Esophagus mucosa (tissue), 1 donor: ENCODE results near the gene ANO3. TPM values are rescaled to one million over a fixed set of nuclear protein-coding genes. Genes with fewer than 3 reads are reported as not detected.
A peak's percentile ranks its signal among the peaks of the same experiment; 100 is the strongest.
"Not testable (repeated sequence)": the region's sequence is repeated elsewhere in the genome, so short reads cannot be mapped to it uniquely, and the experiment has no call there.

Experiments used
- ATAC-seq: fragments of 200-7000 bp; cut with Tn5 transposase; one replicate; pipeline ENCODE4 v1.9.1; 2020
- total RNA-seq: library from RNA; stranded (reverse); gene quantifications from one replicate; pipeline ENCODE4 v1.2.4, GENCODE V29; 2023
- donor health status: DM: yes; HTN: yes; CAD: no.

The ANO3 gene
- total RNA-seq, 1 donor from 2014 or later, result not detected

DNA sequence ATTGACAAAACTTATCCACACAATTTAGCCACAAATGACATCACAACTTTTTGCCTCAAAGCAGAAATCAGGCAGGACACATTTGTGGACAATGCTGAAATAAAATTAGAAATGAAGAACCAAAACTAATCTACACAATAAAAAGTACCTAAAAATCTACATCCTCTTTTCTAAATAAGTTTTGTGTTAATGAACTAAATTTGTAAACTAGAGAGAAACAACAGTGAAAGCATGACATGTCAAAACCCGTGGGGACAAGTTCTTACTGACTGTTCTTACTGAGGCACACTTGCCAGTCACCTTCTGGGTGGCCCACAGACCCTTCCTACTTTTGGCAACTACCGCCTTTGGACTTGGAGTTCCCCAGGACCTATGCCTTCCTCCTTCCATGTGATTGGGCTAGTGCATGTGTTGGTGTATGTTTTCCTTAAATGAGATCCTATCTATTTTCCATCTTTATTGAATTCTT is 300.8 kb downstream of the ANO3 start:
- no peak for ATAC-seq

GRCh38 chr11:26643314-26643713 is 311.4 kb downstream of the ANO3 start:
- not testable (repeated sequence) for ATAC-seq

DNA sequence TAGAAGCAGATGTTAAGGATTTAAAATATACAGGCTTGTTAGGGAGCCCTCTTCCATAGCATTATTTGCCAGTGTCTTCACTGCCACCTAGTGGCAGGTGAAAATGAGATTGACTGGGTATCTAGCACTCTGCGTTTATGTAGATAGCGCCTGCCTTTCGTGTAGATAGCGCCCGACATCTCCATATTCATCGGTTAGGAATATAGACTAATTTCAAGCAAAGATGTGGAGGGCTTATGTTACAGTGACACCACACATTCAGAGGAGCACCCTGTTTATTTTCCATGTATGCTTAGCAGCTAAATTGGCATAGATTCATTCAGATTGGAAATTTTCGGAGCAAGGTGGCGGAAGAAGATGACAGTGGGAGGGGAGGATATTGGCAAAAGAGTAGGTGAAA is 318.0 kb downstream of the ANO3 start:
- ATAC-seq, result peak; percentile 78

DNA sequence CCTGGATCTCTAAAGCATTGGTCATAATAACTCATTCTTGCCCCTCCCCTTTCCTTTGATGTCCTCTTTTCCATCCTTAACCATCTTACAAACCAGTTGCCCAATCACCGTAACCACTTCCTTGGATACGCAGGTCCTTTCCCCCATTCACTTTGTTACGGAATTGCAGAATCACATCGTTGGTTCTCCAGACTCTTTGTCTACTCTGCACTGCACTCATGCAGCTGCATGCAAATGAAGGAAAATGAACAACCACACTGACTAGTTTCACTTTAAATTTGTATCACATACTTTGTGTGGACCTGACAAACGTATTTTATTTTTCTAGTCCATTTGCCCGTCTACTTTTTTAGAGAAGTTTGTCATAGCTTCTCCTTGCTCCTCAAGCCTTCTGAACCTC is 320.0 kb downstream of the ANO3 start:
- no peak for ATAC-seq

GRCh38 chr11:26655287-26655686 is 323.4 kb downstream of the ANO3 start:
- no peak for ATAC-seq

- no peak for ATAC-seq
Observed at GRCh38 chr11:26662916-26663315, 331.0 kb downstream of the ANO3 start.

- no peak for ATAC-seq
Observed at GRCh38 chr11:26665036-26665435, 333.1 kb downstream of the ANO3 start.

- no peak for ATAC-seq
Observed at GRCh38 chr11:26665946-26666345, 334.0 kb downstream of the ANO3 start.

- no peak for ATAC-seq
Observed at GRCh38 chr11:26675233-26675928, 343.5 kb downstream of the ANO3 start.

DNA sequence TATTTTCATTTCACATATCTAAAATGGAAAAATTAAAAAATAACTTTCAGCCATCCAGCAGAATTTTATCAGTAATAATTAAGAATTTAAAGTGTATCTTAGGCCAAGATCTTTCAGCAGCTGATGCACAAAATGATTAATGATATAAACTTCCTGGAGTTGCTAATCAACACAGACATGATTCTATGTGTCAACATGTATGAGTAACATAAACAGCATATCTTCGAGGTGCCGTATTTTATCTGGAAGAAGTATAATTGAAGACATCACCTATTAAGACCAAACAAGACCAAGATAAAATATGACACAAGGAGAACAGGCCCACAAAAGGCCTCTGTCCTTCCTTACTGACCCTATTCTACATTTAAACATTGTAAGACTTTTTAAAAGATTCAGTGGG is 344.7 kb downstream of the ANO3 start:
- ATAC-seq, result peak; percentile 32

DNA sequence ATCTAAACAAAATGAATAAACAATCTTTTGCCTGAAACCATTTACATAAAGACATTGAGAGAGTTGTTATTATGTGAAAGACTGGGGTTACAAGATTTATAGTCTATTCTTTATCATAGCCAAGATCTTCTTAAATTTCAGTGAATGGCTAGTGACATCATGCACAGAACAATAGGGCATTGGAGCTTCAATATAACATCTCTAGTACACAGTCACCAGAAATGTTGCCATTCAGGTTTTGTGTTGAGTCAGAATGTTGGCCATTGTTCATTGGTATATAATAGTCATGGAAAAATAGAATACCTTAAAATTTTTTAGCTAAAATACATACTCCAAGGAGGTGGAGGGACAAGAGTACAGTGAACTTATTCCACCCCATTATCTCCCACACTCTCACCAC is 345.6 kb downstream of the ANO3 start:
- peak; percentile 95 for ATAC-seq

- no peak for ATAC-seq
Observed at GRCh38 chr11:26687351-26687750, 355.4 kb downstream of the ANO3 start.

GRCh38 chr11:26688701-26689100 is 356.8 kb downstream of the ANO3 start:
- ATAC-seq, result no peak

DNA sequence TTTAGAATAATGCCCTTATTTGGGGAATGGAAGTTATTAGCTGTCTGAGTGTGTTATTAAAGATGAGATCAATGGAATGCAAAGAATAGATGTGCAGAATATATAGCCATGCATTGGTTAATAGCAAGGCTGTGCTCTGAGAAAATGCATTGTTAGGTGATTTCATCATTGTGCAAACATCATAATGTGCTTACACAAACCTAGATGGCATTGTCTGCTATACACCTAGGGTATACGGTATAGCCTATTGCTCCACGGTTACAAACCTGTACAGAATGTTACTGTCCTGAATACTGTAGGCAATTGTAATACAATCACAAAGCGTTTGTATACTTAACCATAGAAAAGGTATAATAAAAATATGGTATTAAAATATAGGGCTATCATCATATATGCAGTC is 364.4 kb downstream of the ANO3 start:
- no peak for ATAC-seq

- ATAC-seq, result no peak
Observed at GRCh38 chr11:26698224-26698623, 366.3 kb downstream of the ANO3 start.

DNA sequence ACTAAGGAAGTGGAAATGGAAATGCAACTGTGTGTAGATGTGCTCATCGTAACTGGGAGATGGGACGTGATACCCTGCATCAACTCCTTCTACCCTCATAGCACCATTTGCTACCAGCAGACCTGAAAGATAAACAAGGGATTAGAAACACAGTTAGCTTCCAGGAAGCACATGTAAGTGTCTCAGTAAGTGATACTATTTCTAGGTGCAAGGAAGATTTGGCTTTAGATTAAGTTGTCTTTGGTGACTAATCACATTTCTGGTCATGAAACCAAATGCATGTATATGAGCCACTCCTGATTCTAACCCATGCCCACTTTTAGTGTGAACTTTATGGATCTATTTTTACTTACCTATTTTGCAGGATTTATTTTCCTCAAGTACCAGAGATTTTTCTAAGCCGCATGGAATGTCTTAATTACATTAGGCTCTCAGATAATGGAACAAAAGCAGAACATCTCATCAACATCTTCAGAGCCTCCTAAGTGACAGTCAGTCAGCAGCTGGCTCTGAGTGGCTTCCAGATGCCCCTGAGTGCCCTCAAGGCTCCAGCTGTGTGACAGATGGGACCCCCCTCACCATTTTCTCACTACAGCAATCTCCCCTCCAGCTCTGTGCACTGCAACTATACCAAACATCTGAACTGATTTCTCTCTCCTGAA is 368.8 kb downstream of the ANO3 start:
- ATAC-seq, result peak; percentile 18

DNA sequence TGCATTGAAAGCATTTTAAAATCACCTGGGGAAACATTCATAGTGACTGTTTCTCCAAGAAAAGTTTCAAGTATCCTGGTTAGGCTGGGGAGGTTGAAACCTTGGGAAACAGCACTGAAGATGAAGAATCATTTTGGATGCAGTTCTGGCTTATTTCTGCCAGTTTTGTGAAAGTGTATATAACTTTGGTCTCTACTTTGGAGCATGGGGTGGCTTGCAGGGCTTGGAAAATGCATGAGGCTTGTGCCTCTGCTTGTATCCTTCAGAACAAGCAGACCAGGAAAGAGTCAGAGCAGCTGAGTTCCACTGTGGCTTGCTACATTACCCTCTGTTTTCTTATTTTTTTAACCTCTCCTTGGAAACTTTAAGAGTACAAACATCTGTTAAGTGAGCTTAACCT is 370.5 kb downstream of the ANO3 start:
- no peak for ATAC-seq

- ATAC-seq, result no peak
Observed at GRCh38 chr11:26703411-26704191, 371.7 kb downstream of the ANO3 start.

- ATAC-seq, result no peak
Observed at GRCh38 chr11:26704249-26704648, 372.3 kb downstream of the ANO3 start.

GRCh38 chr11:26706181-26706580 is 374.3 kb downstream of the ANO3 start:
- ATAC-seq, result no peak

DNA sequence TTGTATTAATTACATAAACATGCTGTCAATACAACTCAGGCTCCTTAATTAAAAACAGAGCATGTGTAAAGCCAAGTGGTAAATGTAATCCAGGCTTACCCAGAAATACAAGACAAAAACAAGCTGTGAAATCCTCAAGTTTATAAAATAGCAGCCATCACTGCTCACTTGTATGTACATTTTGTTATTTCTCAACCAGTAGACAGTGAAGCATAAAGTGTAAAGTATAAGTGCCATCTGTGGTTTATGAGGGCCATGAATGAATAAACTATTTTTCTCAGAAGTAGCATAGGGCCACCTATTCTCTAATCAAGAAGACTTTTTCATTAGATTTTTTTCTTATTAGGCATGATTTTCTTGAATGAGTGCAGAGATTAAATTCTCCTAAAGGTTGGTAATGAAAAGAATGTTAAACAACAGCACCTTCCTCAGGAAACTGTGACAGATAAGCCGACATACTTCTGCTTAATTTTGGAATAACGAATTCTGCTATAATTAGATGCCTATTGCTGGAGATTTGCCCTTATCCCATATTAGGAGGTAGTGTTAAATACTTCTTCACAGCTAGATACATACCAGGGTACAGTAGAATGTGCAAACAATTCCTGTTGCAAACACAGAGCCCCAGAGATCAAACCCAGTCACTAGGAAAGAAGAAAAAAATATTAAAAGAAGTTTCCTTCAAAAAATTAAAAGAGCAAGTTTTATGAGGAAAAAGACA is 377.0 kb downstream of the ANO3 start:
- no peak for ATAC-seq

DNA sequence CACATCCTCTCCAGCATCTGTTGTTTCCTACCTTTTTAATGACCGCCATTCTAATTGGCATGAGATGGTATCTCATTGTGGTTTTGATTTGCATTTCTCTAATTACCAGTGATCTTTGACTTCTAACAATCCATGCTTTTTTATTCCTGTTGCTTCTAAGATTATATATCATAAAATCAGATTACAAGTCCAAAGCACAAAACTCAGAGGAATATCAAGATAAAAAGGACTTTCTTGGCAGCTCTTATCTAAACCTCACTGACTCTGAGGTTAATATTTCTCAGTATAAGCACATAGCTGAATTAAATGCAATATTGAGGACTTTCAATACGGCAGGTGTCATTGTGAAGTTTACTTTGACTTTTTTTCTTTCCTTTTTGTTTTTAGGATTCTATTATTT is 378.6 kb downstream of the ANO3 start:
- no peak for ATAC-seq

- ATAC-seq, result no peak
Observed at GRCh38 chr11:26712497-26712896, 380.6 kb downstream of the ANO3 start.
